Endothelial cell of umbilical vein (primary cell): Measurements from ENCODE around the gene MLC1. TPM values are rescaled to one million over a fixed set of nuclear protein-coding genes. Genes with fewer than 3 reads are reported as not detected.

Experiments
- BruUV-seq: library from RNA; stranded (reverse); fragments of 400-500 nt; replicated peaks from 2 replicates; lab custom pipeline; 2021; lab: Mats Ljungman, UMichigan
- CTCF ChIA-PET: fragments of 300-600, 350-600 bp; sonication (Branson Sonifier 250); formaldehyde crosslinking; loops from one replicate; lab custom pipeline; 2021; ENCODE audit warnings: antibody characterized with exemption, inconsistent platforms; lab: Charles Lee
- POLR2A ChIA-PET: fragments of 300-600, 350-600 bp; sonication (Branson Sonifier 250); formaldehyde crosslinking; loops from one replicate; lab custom pipeline; 2021; ENCODE audit warnings: antibody characterized with exemption, inconsistent platforms; lab: Charles Lee
- DNase-seq: peaks from one replicate; pipeline ENCODE4 v3.0.0-alpha.2; 2011; ENCODE audit warnings: low read depth, low spot score
- FAIRE-seq: peaks from 2 replicates; lab custom pipeline; 2011; peaks lifted over from hg19 to GRCh38; lab: Jason Lieb, UNC
- H2AFZ ChIP-seq: 2 replicates; pipeline ENCODE4 v1.6.0; 2012; ENCODE audit warnings: low read depth, low read length, control low read depth, inconsistent platforms
- H3K27ac ChIP-seq: 2 replicates; pipeline ENCODE4 v1.5.1; 2011; ENCODE audit warnings: low read depth, mild to moderate bottlenecking, control low read depth, low read length, moderate library complexity; ENCODE audit not compliant: insufficient read depth
- H3K27me3 ChIP-seq, 2 experiments: 2 replicates each; pipeline versions ENCODE4 v1.6.0 to v1.6.1; 2011; ENCODE audit warnings: low read length in 2 of 2, mixed read lengths in 1 of 2; ENCODE audit not compliant: control insufficient read depth in 2 of 2, insufficient read depth in 2 of 2
- H3K36me3 ChIP-seq, 2 experiments: 2 replicates in 1 of 2; 3 replicates in 1 of 2; pipeline ENCODE4 v1.5.1; 2011; ENCODE audit warnings: low read length in 2 of 2, mild to moderate bottlenecking in 1 of 2, moderate library complexity in 1 of 2; ENCODE audit not compliant: control insufficient read depth in 2 of 2, insufficient read depth in 2 of 2; ENCODE audit errors: extremely low read depth in 1 of 2
- H3K4me1 ChIP-seq: 3 replicates; pipeline ENCODE4 v1.5.1; 2011; ENCODE audit warnings: mild to moderate bottlenecking, low read length; ENCODE audit not compliant: control insufficient read depth, insufficient read depth; ENCODE audit errors: extremely low read depth
- H3K4me2 ChIP-seq: 2 replicates; pipeline ENCODE4 v1.6.1; 2011; ENCODE audit warnings: low read length, control low read depth, mixed read lengths; ENCODE audit not compliant: insufficient read depth
- H3K4me3 ChIP-seq, 3 experiments: fragments of 200-600 bp in 1 of 3; sonication (generic), shearing (Covaris generic) in 1 of 3; replicated peaks in 1 of 3; 2 replicates each; pipeline ENCODE4 v1.5.1; 2011 to 2016; ENCODE audit warnings: control low read depth in 3 of 3, low read length in 3 of 3, mild to moderate bottlenecking in 2 of 3, inconsistent platforms in 1 of 3, low read depth in 1 of 3, moderate library complexity in 1 of 3; ENCODE audit not compliant: insufficient read depth in 1 of 3
- H3K79me2 ChIP-seq: 2 replicates; pipeline ENCODE4 v1.6.0; 2012; ENCODE audit warnings: low read length, inconsistent platforms; ENCODE audit not compliant: control insufficient read depth, insufficient read depth
- H3K9ac ChIP-seq: replicated peaks from 2 replicates; pipeline ENCODE3; 2011; ENCODE audit warnings: low read length, control low read depth; ENCODE audit not compliant: insufficient read depth; ENCODE audit errors: extremely low read depth
- H3K9me1 ChIP-seq: replicated peaks from 3 replicates; pipeline ENCODE4 v1.6.0; 2011; ENCODE audit warnings: mild to moderate bottlenecking, low read length; ENCODE audit not compliant: control insufficient read depth, insufficient read depth; ENCODE audit errors: extremely low read depth
- H3K9me3 ChIP-seq: replicated peaks from 2 replicates; pipeline ENCODE4 v1.5.1; 2012; ENCODE audit warnings: low read length, inconsistent platforms; ENCODE audit not compliant: control insufficient read depth, insufficient read depth
- H4K20me1 ChIP-seq: replicated peaks from 2 replicates; pipeline ENCODE3; 2011; ENCODE audit warnings: mild to moderate bottlenecking, low read length; ENCODE audit not compliant: control insufficient read depth, insufficient read depth; ENCODE audit errors: extremely low read depth
- EZH2 ChIP-seq: IDR thresholded peaks from 2 replicates; pipeline ENCODE4 v1.6.1; 2012; ENCODE audit warnings: borderline replicate concordance, low read depth, mild to moderate bottlenecking, moderate library complexity, low read length, inconsistent platforms; ENCODE audit not compliant: severe bottlenecking
- FOS ChIP-seq: IDR thresholded peaks from 2 replicates; pipeline ENCODE4 v1.6.1; 2011; ENCODE audit warnings: mild to moderate bottlenecking, low read length, moderate library complexity, borderline replicate concordance; ENCODE audit not compliant: insufficient read depth
- GATA2 ChIP-seq: IDR thresholded peaks from 2 replicates; pipeline ENCODE4 v1.7.0; 2011; ENCODE audit warnings: low read depth, mild to moderate bottlenecking, moderate library complexity, mixed read lengths, low read length; ENCODE audit not compliant: insufficient read length, insufficient read depth
- JUN ChIP-seq: IDR thresholded peaks from 2 replicates; pipeline ENCODE4 v1.6.1; 2011; ENCODE audit warnings: borderline replicate concordance, low read depth; ENCODE audit not compliant: insufficient read length, insufficient read depth
- MAX ChIP-seq: IDR thresholded peaks from 2 replicates; pipeline ENCODE4 v1.6.1; 2011; ENCODE audit not compliant: insufficient read depth, insufficient read length
- MYC ChIP-seq: IDR thresholded peaks from one replicate; pipeline ENCODE4 v1.6.1; 2011; ENCODE audit warnings: mild to moderate bottlenecking, low read depth, low read length
- POLR2A ChIP-seq: IDR thresholded peaks from 2 replicates; pipeline ENCODE4 v1.6.1; 2012; ENCODE audit warnings: low read depth, mild to moderate bottlenecking, control low read depth, low read length
- POLR2AphosphoS5 ChIP-seq: IDR thresholded peaks from 2 replicates; pipeline ENCODE4 v1.6.1; 2012; ENCODE audit warnings: low read depth, mild to moderate bottlenecking, control low read depth, low read length, moderate library complexity; ENCODE audit not compliant: insufficient read depth
- dilution Hi-C: fragments of 300-500 bp; cut with MboI; formaldehyde crosslinking; loops from one replicate; pipeline ENCODE4 v1.15.0; 2019; ENCODE audit warnings: low sequenced_read_pairs; ENCODE audit not compliant: extremely low pct_ligation_motif_present
- intact Hi-C: fragments of 100-400 bp; cut with micrococcal nuclease; formaldehyde crosslinking; loops from one replicate; pipeline ENCODE4 v1.10.0; 2022
- polyA plus RNA-seq, 4 experiments: library from polyadenylated mRNA; depleted of rRNA in 3 of 4; stranded (reverse) in 3 of 4; unstranded in 1 of 4; fragments of >200 nt; gene quantifications; 2 replicates each; pipeline versions ENCODE4 v1.2.1 to v1.2.3, GENCODE V29; 2011 to 2012; ENCODE audit warnings: missing spikeins in 1 of 4
- total RNA-seq: library from RNA; stranded (reverse); gene quantifications from 2 replicates; pipeline ENCODE4 v1.2.3, GENCODE V29; 2021
- TF ChIP-seq, protein P1 (sequence below), 2 donors: IDR thresholded peaks; 1 replicate in 1 of 2; 2 replicates in 1 of 2; pipeline ENCODE4 v1.5.1; 2011; ENCODE audit warnings: low read length in 2 of 2, mild to moderate bottlenecking in 2 of 2, moderate library complexity in 2 of 2, control low read depth in 1 of 2, inconsistent platforms in 1 of 2, low read depth in 1 of 2; ENCODE audit not compliant: insufficient read depth in 1 of 2; ENCODE audit errors: extremely low read depth in 1 of 2

The MLC1 gene
- total and polyA plus RNA-seq, 2 donors (not counting 3 experiments of a cell fraction or from before 2014, with no cell fraction given), result not detected

DNA sequence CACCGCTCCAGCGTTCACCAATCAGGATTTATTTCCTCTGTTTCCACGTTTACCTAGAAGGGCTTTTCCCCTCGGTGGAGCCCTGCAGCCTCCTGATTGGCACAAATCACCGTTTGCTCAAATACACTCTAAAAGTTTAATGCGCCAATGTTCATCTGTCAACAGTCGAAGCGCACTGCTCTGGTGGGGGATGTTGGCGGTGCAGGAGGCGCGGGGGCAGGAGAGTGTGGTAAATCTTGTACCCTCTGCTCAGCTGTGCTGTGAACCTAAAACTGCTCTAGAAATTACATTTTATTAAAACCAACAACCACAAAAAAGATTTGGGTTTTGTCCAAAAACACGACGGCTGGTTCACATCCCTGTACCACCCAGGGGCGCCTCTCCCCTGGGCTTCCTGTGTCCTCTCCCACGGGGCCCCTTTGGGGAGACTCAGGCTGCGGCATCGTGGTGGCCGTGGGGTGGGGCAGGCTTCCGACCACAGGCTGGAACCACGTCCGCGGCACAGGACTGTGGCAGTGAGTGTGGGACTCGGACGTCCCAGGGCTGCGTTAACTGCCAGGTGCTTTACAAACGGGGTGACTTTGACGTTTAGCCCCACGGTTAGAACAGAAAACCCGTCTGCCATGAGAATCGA is 40.6 kb downstream of the MLC1 start:
- H3K4me1 ChIP-seq, result no peaks in the 10 kb centered on the region
- no peaks in the 10 kb centered on the region for H3K9me1 ChIP-seq
- no peak overlapping the region for H3K27ac ChIP-seq
- H3K4me3 ChIP-seq, result no peak overlapping the region
- H3K9me3 ChIP-seq, result no peaks in the 10 kb centered on the region
- dilution Hi-C loops (no loop called here), intact Hi-C loops (no loop called here)
- no peak for DNase-seq
- POLR2A ChIA-PET, result no interaction called here
- H3K36me3 ChIP-seq, result no peaks in the 10 kb centered on the region
- H3K9ac ChIP-seq, result no peak overlapping the region
- FAIRE-seq, result no peak
- no peak for TF ChIP-seq JUN
- no peak for TF ChIP-seq FOS
- no peak for TF ChIP-seq EZH2
- TF ChIP-seq POLR2AphosphoS5, result no peak
- TF ChIP-seq GATA2, result no peak
- TF ChIP-seq MYC, result no peak
- TF ChIP-seq MAX, result no peak
- no peak for TF ChIP-seq POLR2A
- TF ChIP-seq, protein P1, sequence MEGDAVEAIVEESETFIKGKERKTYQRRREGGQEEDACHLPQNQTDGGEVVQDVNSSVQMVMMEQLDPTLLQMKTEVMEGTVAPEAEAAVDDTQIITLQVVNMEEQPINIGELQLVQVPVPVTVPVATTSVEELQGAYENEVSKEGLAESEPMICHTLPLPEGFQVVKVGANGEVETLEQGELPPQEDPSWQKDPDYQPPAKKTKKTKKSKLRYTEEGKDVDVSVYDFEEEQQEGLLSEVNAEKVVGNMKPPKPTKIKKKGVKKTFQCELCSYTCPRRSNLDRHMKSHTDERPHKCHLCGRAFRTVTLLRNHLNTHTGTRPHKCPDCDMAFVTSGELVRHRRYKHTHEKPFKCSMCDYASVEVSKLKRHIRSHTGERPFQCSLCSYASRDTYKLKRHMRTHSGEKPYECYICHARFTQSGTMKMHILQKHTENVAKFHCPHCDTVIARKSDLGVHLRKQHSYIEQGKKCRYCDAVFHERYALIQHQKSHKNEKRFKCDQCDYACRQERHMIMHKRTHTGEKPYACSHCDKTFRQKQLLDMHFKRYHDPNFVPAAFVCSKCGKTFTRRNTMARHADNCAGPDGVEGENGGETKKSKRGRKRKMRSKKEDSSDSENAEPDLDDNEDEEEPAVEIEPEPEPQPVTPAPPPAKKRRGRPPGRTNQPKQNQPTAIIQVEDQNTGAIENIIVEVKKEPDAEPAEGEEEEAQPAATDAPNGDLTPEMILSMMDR (IDR thresholded peaks at IDR 0.05; ENCODE audit: extremely low read depth in 1 of 2, insufficient read depth in 1 of 2, low read depth in 1 of 2, low read length in 2 of 2), result no peak
- no peak overlapping the region for H2AFZ ChIP-seq
- no TSS peak for BruUV-seq
- H3K27me3 ChIP-seq, result no peaks in the 10 kb centered on the region
- no peak overlapping the region for H3K4me2 ChIP-seq
- CTCF ChIA-PET, result no interaction called here
- H3K79me2 ChIP-seq, result no peaks in the 10 kb centered on the region
- H4K20me1 ChIP-seq, result no peaks in the 10 kb centered on the region
